Hepatocyte (in vitro differentiated cells): ENCODE results near the gene ZNF354B.

ENCODE experiments used
- CTCF ChIP-seq: fragments of 200-600 bp; sonication (generic); IDR thresholded peaks from 2 replicates; pipeline ENCODE4 v1.5.1; 2016; ENCODE audit warnings: antibody characterized with exemption, mild to moderate bottlenecking; ENCODE audit not compliant: poor library complexity
- EZH2 ChIP-seq: fragments of 200-600 bp; sonication (generic); IDR thresholded peaks from 2 replicates; pipeline ENCODE4 v1.6.1; 2016; ENCODE audit warnings: antibody characterized with exemption, mild to moderate bottlenecking, borderline replicate concordance
- EZH2phosphoT487 ChIP-seq: fragments of 200-600 bp; sonication (generic); IDR thresholded peaks from one replicate; pipeline ENCODE4 v1.6.1; 2018; ENCODE audit warnings: antibody characterized with exemption, mild to moderate bottlenecking, low read depth, moderate library complexity; ENCODE audit not compliant: unreplicated experiment, severe bottlenecking

- TF ChIP-seq CTCF (no peak), EZH2 (no peak), EZH2phosphoT487 (no peak)
Observed at GRCh38 chr5:178854284-178854683, 5.5 kb upstream of the ZNF354B start.
